ENCODE measurements around the gene TBC1D3G.
"Not testable (repeated sequence)": the region's sequence is repeated elsewhere in the genome, so short reads cannot be mapped to it uniquely, and the experiment has no call there.

TBC1D3G gene

GRCh38 chr17:36323584-36323983 lies at the start of gene TBC1D3G:
Gene TBC1D3G, plus strand, starts transcription at chr17:36323884. Its CDS starts 1,528 bp downstream, at chr17:36325412.
- not testable (repeated sequence) for H3K4me3 ChIP-seq (ENCODE audit: low read depth, low read length); DNase-seq (ENCODE audit: low read depth)

GRCh38 chr17:36283256-36283655 lies 40.4 kb upstream of the TBC1D3G start:
- H3K4me3 ChIP-seq (ENCODE audit: low read depth, low read length); DNase-seq (ENCODE audit: low read depth): not testable (repeated sequence)

GRCh38 chr17:36284219-36284618 lies 39.5 kb upstream of the TBC1D3G start:
- not testable (repeated sequence) for H3K4me3 ChIP-seq (ENCODE audit: low read depth, low read length); DNase-seq (ENCODE audit: low read depth)

- H3K4me3 ChIP-seq (ENCODE audit: low read depth, low read length); DNase-seq (ENCODE audit: low read depth): not testable (repeated sequence)
Observed at GRCh38 chr17:36289965-36290612, 33.6 kb upstream of the TBC1D3G start.

GRCh38 chr17:36295161-36295560 lies 28.5 kb upstream of the TBC1D3G start:
- DNase-seq (ENCODE audit: low read depth), result not testable (repeated sequence)

GRCh38 chr17:36315736-36316135 lies 7.9 kb upstream of the TBC1D3G start:
- not testable (repeated sequence) for DNase-seq (ENCODE audit: low read depth)

More at GRCh38 chr17:36295161-36295560, 28.5 kb upstream of the TBC1D3G start:
- H3K4me3 ChIP-seq (ENCODE audit: low read depth, low read length), result not testable (repeated sequence)

GRCh38 chr17:36362496-36362895 lies 38.8 kb downstream of the TBC1D3G start:
- not testable (repeated sequence) for DNase-seq (ENCODE audit: low read depth); H3K4me3 ChIP-seq (ENCODE audit: low read depth, low read length)

More at GRCh38 chr17:36315736-36316135, 7.9 kb upstream of the TBC1D3G start:
- not testable (repeated sequence) for H3K4me3 ChIP-seq (ENCODE audit: low read depth, low read length)

GRCh38 chr17:36375938-36376337 lies 52.3 kb downstream of the TBC1D3G start:
- H3K4me3 ChIP-seq (ENCODE audit: low read depth, low read length); DNase-seq (ENCODE audit: low read depth): not testable (repeated sequence)
